NOMO-1 treated with DMSO at 0.1 percent for 48 hours (cell line): Measurements from ENCODE around the gene CFI.

Experiments used
- DNase-seq: peaks from one replicate; lab custom pipeline; 2025; ENCODE audit not compliant: unreplicated experiment; lab: John Stamatoyannopoulos, UW

CFI gene

DNA sequence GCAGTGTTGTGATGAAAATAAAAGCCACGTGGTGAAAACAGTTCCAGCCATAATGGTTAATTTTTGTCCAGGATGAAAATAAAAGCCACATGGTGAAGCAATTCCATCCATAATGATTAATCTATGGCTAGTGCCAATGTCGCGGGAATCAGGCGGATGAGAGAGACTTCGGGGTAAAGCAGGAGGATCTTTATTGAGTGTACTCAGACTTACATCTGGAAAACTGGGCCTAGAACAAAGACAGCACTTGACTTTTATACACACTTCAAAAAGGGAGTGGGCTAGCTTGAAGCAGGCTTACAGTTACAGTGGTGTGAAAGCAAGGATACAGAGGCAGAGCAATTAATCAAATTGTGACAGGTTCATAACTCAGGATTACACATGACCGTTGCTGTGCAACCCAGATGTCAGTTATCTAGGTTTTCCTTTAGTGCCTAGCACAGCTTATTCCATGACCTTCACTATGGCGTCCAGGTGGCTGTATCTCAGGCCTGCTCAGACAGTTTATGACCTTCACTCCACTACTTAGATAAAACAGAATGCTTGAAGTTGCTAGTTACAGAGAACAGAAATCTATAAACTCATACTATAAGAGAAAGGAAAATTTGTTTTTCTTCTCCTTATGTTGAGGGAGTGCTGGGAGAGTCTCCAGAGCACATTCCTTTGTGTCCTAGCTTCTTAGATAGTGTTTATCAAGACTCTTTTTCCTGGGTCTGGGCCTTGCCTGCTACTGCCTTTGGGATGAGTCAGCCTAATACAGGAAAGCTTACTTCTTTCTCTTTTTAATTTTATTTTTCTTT, 66.0 kb downstream of the CFI start:
- no peak for DNase-seq

DNA sequence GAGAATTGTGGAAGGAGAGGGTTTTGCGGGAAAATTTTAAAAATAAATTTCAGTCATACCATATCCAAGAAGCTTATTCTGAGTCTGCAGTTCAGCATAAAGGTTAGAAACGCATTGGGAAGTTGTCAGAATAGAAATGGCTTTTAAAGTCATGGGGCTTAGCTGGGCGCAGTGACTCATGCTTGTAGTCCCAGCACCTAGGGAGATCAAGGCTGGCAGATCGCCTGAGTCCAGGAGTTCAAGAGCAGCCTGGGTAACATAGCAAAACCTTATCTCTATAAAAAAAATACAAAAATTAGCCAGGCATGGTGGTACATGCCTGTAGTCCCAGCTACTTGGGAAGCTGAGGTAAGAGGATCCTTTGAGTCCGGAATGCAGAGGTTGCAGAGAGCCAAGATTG, 68.1 kb downstream of the CFI start:
- DNase-seq = no peak

DNA sequence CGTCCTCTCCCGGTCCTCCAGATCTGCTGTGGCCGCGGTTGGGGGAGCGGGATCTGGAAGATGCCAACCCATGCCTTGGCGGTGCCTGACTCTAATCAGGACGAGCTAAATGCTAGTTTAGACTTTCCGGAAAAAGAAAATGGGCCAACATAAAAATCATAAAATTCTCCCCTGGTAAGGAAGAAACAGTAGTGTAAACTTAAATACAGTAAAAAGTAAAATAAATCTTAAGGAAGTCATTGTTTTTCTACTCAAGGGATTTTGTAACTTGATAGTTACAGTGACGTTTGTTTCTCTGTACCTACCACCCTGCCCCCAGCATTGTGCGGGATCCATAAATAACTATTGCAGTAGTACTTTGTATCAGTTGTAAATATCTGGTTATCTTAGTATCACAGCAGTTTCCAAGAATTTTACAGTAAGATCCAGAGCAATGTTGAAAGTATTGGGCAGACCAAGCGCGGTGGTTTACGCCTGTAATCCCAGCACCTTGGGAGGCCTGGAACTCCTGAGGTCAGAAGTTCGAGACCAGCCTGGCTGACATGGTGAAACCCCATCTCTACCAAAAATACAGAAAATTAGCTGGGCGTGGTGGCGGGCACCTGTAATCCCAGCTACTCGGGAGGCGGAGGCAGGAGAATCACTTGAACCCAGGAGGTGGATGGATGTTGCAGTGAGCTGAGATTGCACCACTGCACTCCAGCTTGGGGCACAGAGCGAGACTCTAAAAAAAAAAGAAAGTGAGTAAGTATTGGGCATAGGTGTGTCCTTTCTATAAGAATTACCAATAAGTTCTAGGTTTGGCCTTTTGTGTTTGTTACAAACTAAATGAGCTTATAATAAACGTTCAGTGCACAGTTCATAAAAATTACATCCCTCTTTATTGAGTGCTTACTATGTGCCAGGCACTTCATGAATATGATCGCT, 70.9 kb downstream of the CFI start:
- no peak for DNase-seq

DNA sequence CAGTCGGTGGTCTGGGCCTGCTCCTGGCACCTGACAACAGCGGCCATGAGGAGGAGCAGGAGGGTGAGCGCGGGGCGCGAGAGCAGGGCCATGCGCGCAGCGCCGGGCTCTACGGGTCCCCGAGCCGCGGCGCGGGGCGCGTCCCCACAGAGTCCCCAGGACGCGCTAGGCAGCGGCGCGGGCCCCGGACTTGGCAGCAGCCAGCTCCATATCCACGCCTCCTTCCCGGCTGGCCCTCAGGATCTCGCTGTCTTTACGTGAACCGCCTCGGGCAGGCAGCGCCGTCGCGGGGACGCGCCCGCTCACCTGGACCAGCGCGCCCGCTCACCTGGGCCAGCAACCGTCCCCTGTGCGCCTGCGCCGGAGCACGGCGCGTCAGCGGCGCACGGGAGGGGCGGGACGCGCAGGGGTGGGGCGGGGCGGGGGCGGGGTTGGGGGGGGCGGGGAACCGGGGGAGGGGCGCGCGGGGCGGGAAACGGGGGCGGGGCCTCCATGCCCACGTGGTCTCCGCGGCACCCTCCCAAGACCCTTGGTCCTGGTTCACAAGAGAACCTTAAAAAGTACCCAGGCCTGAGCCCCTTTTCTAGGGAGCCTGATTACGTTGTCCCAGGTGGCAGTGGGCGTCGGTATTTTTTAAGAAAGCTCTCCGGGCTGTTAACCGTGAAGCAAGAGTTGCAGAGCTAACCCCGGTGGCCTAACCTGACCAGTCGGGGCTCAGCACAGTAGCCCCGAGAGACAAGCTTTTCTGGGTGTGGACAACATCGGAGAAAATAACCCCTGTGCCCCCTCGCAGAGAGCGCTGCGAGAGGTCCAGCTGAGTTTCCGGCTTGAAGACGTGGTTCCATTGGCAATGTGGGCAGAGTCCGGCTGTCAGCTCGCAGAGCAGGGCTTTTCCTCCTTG, 71.8 kb downstream of the CFI start, which contains the start of gene PLA2G12A:
Gene PLA2G12A (minus strand): TSS at position 353 of the 901 bp plus-strand sequence. CDS start 261 bp downstream, at position 92.
- DNase-seq = peak; percentile 64

DNA sequence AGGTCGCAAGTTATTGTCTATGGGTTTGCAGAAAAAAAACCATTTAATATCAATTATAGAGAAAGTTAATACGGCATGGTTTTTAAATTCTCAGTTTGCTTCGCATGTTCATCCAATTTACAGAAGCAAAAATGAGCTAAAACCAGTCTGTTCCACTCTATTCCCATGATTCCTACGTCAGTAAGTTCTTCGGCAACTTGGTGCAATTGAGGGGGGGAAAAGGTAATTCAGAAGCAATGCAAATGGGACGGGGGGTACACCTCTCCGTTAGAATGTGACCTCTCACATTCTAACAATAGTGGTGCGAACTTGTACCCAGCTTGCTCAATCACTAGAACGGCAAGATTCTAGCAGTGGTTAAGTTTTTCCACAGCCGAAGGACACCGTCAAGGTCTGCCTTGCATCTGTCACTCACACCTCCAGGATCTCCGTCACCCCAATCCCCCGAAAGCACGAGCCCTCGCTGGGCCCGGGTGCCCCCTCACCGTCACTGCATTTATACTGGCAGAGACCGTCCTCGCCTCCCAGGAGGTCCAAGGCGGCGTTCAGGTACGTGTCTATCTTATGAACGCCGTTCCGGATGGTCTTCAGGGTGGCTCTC, 72.6 kb downstream of the CFI start:
- peak; percentile 37 for DNase-seq

DNA sequence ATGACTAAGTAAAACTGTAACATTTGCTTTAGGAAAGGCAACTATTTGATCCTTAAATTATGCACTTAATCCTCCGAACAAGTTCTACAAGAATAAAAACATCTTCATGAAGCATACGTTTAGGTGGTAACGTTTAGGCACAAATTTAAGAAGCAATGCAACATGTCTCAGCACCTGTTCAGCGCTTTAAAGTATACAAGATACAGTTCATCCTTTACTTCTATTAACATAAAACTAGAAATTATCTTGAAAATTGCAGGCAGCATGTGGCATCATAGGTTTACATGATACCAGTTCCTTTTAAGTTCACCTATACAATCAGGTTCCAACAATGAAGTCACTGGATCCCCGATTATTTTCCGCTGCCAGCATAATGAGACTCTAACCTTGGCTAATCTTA, 73.4 kb downstream of the CFI start:
- DNase-seq = no peak

DNA sequence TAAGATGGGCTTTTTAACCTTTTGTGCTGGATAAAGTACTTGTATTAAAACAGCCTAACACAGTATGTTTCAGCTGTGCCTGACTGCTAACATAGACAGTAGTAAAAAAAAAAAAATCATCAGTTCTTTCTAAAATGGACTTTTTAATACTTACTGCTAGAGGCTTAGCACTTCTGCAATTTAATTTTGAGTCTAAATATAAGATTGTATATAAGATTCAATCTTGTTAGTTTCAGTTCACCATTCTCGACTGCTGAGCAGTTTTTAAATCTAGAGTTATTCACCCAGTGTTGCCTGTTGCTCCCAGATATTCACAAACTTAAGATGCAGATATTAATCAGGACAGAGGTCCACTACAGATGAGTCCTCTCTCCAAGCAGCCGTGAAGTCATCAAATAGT, 78.7 kb downstream of the CFI start:
- peak; percentile 20 for DNase-seq

DNA sequence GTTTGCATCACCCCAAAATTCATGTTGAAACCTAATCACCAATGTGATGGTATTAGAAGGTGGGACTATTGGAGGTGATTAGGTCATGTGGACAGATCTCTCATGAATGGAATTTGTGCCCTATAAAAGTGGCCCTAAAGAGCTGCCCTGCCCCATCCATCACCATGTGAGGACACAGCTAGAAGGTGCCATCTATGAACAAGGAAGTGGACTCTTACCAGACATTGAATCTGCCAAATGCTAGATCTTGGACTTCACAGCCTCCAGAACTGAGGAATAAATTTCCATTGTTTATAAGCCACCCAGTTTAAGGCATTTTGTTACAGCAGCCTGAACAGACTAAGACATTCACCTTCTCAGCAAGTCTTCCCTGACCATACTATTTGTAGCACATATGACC, 79.4 kb downstream of the CFI start:
- DNase-seq = no peak

DNA sequence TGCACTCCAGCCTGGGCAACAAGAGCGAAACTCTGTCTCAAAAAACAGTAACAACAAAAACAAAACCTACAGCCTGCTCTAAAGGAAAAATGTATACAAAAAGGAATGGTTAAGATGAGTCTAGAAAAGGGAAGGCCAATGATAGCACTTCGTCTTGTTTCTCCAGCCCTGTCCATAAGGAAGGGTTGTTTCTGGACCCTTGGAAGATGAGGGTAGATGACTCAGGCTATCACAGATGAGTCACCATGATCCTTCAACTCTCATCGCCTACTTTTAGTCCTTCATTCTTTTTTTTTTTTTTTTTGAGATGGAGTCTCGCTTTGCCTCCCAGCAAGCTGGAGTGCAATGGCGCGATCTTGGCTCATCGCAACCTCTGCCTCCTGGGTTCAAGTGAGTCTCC, 80.8 kb downstream of the CFI start:
- no peak for DNase-seq

DNA sequence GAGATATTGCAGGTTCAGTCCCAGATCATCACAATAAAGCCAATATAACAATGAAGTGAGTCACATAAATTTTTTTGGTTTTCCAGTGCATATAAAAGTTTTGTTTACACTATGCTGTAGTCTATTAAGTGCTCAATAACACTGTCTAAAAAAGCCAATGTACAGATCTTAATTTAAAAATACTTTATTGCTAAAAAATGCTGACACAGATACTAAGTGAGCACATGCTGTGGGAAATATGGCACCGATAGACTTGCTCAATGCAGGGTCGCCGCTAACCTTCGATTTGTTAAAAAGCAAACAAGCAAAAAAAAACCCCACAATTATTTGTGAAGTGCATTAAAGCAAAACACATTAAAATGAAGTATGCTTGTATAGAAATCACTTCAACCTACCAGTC, 82.2 kb downstream of the CFI start:
- no peak for DNase-seq

DNA sequence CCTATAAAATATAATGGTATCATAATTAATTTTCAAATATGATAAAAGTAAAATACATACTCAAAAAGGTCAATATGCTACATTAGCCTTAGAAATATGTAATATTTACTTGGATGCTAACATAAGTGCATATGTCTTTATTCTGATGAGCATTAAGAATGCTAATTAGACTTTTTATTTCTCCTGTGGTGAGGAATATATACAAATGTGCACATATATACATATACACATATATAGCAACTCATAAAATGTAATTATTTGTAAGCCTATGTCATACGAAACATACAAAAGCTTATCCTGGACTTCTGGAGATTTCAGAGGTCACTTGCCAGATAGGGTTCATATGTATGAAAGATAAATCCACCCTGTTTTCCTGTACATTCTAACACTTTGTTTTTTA, 83.0 kb downstream of the CFI start:
- DNase-seq = no peak

DNA sequence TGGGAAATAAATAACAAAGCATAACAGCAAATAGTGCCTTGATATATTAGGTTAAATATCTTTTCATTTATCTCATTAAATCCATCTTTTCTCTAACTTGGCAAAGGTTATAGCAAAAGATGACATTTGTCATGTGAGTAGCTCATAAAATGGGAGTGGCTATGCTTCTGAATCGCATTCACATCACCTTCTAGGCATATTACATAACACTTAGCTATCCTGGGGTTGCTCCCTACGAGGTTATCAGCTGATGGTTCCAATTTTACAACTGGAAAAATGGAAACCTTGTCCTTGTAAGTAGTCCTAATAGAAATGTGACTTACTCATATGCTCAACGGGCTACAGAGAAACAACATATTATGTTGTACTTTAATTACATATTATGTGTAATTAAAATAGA, 88.3 kb downstream of the CFI start:
- DNase-seq = no peak

DNA sequence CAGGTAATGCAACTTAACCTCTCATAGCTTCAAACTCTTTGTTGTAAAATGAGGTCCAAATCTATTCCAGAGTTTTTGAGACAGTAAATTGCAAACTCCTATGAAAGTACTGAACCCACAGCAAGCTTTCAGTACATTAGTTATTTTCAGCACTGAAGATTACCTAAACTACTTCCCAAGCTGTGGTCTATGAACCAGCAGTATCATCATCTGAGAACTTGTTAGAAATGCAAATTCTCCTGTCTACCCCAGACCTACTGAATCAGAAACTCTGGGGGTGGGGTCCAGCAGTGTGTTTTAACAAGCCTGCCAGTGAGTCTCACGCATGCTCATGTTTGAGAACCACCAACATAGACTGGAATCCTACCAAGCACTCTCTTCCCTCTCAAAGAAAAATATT, 92.8 kb downstream of the CFI start:
- DNase-seq = no peak

DNA sequence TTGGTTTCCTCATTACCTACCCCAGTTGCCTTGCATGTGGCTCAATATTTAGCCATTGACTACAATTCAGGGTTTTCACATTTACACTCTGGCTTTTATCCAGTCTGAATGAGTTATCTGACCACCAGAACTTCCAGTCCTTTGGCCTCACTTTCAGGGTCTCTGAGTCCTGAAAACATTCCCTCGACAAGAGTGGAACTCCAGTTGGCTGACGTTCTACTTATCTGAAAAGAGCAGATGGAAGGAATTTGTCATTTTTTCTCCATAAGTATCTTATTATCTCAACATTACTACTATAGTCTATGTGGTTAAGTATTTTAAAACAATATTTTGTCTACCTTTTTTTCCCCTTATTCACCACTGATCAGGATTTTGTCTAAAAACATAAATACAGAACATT, 93.4 kb downstream of the CFI start:
- DNase-seq = no peak

DNA sequence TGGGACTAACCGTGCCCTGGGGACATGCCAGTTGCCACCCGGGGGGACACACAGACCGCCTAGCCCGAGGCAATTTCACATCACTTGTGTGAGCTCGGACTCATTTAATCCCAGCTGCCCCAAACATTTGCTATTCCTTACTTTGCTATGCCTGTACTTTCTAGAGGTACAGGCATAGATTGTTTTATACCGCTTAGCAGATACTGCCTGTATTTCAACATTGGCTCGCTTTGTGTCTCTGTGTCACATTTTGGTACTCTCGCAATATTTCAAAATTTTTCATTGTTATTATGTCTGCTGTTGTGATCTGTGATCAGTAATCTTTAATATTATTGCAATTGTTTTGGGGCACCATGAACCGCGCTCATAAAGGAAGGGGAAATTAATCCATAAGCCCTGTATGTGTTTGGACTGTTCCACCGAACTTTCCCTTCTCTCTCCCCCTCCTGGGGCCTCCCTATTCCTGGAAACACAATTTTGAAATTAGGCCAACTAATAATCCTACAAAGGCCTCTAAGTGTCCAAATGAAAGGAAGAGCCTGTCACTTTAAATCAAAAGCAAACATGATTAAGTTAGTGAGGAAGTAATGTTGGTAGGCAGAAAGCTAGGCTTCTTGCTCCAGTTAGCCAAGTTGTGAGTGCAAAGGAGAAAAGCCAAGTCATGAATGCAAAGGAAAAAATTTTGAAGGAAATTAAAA, 98.0 kb downstream of the CFI start:
- peak; percentile 70 for DNase-seq

DNA sequence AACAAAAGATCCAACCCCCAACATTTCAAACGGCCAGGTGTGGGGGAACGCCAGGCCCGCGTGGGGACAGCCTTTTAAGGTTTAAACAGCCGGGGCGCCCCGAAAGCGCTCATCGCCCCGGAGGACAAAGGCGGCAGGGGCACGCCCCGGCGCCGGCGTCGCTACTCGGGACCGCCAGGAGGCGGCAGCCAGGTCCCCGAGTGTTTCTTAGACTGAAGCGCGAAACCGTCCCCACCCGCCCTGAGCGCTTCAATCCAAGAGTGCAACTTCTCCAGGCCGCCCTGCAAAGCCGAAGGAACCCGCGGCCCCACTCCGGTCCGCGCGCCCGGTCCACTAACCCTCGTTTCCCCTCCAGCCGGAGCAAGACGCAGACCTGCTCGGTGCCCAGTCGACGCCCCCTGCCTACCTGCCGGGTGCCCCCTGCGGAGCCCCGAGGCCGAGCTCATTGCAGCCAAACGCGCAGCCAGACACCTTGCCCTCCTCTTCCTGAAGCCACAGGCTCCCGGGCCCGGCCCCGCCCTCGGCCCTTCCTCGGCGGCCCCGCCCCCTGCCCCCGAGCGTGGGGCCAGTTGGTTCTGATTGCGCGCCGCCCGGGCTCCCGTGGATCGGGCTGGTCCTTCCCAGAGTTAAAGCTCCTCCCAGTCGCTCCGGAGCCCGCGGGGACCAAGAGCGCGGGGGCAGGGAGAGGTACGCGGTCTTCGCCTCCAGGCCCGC, 98.7 kb downstream of the CFI start, which contains the start of gene CASP6:
Gene CASP6 (minus strand): TSS at position 496 of the 714 bp plus-strand sequence. CDS start 50 bp downstream, at position 446.
- DNase-seq = peak; percentile 79

DNA sequence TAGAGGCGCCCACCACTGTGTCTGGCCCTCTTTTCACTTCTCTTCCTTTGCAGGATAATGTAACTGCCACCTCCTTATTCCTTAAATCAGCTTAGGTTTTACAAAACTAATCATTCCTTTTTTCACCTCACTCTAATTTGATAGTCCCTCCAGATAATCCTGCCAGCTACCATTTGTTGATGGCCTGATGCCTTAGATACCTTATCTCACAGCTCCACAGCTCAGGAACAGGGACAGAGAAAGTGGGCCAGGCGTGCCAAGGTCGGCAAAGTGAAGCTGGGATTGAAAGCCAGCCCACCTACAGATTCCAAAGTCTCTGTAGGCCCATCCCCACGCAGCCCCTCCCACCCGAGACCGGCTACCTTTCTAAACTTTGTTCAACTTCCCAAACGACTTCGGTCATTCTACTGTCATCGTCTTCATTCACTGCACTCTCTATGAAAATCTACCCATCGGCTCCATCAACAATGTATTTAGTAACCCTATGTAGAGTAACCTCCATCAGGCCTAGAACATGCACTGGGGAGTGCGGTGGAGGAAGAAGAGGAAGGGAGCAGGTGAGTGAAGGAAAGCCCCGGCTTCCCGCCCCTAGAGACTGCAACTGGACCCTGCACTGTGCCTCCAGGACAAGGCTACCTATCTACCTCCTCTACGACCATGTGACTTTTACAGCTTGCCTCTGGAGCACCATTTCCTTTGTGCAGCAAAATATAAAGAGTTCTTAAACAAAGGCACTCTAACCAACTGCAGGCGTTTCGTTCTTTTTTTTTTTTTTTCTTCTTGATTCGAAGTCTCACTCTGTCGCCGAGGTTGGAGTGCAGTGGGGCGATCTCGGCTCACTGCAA, 100.0 kb downstream of the CFI start:
- DNase-seq = no peak

DNA sequence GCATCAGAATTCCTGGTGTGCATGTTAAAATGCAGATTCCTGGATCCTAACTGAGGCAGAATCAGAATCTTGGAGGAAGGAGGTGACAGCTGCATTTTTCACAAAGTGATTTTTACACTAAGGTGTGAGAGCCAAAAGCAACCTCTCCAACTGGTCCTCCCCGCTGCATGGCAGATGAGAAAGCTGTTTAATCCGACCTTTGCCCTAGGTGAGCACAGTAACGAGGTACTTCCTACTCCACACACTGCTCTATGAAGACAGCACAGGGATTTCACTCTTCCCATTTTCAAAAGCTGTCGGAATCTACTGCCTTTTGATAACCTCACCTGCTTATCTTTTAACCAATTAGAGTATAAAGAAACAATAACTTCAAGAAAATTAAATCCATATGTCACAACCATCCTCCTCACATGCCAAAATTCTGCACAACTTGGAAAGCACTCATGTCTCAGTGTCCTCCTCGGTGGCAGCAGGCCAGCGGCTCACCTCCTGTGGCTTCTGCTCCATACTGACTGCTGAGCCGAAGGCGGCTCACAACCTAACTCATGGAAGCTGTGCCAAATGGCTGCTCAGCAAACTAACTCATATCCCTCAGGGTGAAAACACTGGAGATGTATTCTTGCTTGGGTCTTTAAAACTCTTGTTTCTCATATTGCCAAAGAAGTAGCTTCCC, 102.1 kb downstream of the CFI start:
- DNase-seq = no peak
